IMR-90 (cell line): ENCODE measurements around the gene MAML3. TPM values are rescaled to one million over a fixed set of nuclear protein-coding genes. Genes with fewer than 3 reads are reported as not detected.

Experiments used
- ATAC-seq: fragments of 200-7000 bp; cut with Tn5 transposase; 2 replicates; pipeline ENCODE4 v1.9.1; 2020; ENCODE audit warnings: low read depth, mild to moderate bottlenecking, moderate library complexity
- BruUV-seq: library from RNA; stranded (reverse); fragments of 400-500 nt; replicated peaks from 2 replicates; lab custom pipeline; 2021; lab: Mats Ljungman, UMichigan
- CTCF ChIA-PET: fragments of 300-600 bp; formaldehyde crosslinking; extraction: SDS; loops from one replicate; lab custom pipeline; 2021; ENCODE audit warnings: antibody characterized with exemption; lab: Yijun Ruan, JAX
- POLR2A ChIA-PET: fragments of 300-600 bp; sonication (Branson Sonifier 250); formaldehyde crosslinking; loops from one replicate; lab custom pipeline; 2022; ENCODE audit warnings: antibody characterized with exemption; ENCODE audit not compliant: unreplicated experiment; lab: Charles Lee
- DNase-seq: peaks from one replicate; pipeline ENCODE4 v3.0.0; 2013
- H2AFZ ChIP-seq: replicated peaks from 2 replicates; pipeline ENCODE3; 2013; ENCODE audit warnings: low read length, mild to moderate bottlenecking; ENCODE audit not compliant: poor library complexity
- H2AK5ac ChIP-seq: 2 replicates; pipeline ENCODE4 v1.6.1; 2013; ENCODE audit warnings: low read depth, low read length, inconsistent platforms
- H2AK9ac ChIP-seq: replicated peaks from 2 replicates; pipeline ENCODE3; 2013; ENCODE audit warnings: mild to moderate bottlenecking, low read depth, low read length, moderate library complexity; ENCODE audit not compliant: poor library complexity
- H2BK120ac ChIP-seq: 2 replicates; pipeline ENCODE4 v1.6.1; 2013; ENCODE audit warnings: low read depth, low read length, inconsistent platforms
- H2BK15ac ChIP-seq: 3 replicates; pipeline ENCODE4 v1.6.1; 2013; ENCODE audit warnings: low read depth, low read length, inconsistent platforms
- H2BK20ac ChIP-seq: 2 replicates; pipeline ENCODE4 v1.6.1; 2013; ENCODE audit warnings: low read depth, mild to moderate bottlenecking, inconsistent platforms, low read length, moderate library complexity
- H2BK5ac ChIP-seq: 2 replicates; pipeline ENCODE4 v1.6.1; 2013; ENCODE audit warnings: mild to moderate bottlenecking, low read depth, low read length, inconsistent platforms; ENCODE audit not compliant: poor library complexity, severe bottlenecking
- H3K14ac ChIP-seq: replicated peaks from 2 replicates; pipeline ENCODE4 v1.6.1; 2013; ENCODE audit warnings: low read depth, low read length, inconsistent platforms
- H3K18ac ChIP-seq: 2 replicates; pipeline ENCODE4 v1.6.1; 2013; ENCODE audit warnings: low read depth, low read length, control low read depth
- H3K23ac ChIP-seq: 2 replicates; pipeline ENCODE4 v1.6.1; 2013; ENCODE audit warnings: low read depth, low read length, inconsistent platforms
- H3K27ac ChIP-seq: 2 replicates; pipeline ENCODE4 v1.5.1; 2013; ENCODE audit warnings: mild to moderate bottlenecking, control low read depth, low read length; ENCODE audit not compliant: insufficient read depth
- H3K27me3 ChIP-seq: 2 replicates; pipeline ENCODE4 v1.6.1; 2013; ENCODE audit warnings: low read length; ENCODE audit not compliant: control insufficient read depth, insufficient read depth
- H3K36me3 ChIP-seq: 2 replicates; pipeline ENCODE4 v1.6.1; 2013; ENCODE audit warnings: low read length, mixed read lengths; ENCODE audit not compliant: control insufficient read depth, insufficient read depth
- H3K4ac ChIP-seq: 2 replicates; pipeline ENCODE4 v1.6.1; 2013; ENCODE audit warnings: low read depth, low read length, inconsistent platforms
- H3K4me1 ChIP-seq: 2 replicates; pipeline ENCODE4 v1.6.1; 2013; ENCODE audit warnings: low read length, mixed read lengths; ENCODE audit not compliant: control insufficient read depth, insufficient read depth
- H3K4me2 ChIP-seq: 2 replicates; pipeline ENCODE4 v1.6.1; 2013; ENCODE audit warnings: low read depth, mild to moderate bottlenecking, control low read depth, low read length, moderate library complexity
- H3K4me3 ChIP-seq: 2 replicates; pipeline ENCODE4 v1.5.1; 2013; ENCODE audit warnings: low read depth, mild to moderate bottlenecking, control low read depth, low read length, moderate library complexity; ENCODE audit not compliant: insufficient read depth
- H3K56ac ChIP-seq: 2 replicates; pipeline ENCODE4 v1.6.1; 2013; ENCODE audit warnings: low read length, inconsistent platforms; ENCODE audit not compliant: insufficient read depth; ENCODE audit errors: extremely low read depth
- H3K79me1 ChIP-seq, 2 experiments: 2 replicates each; pipeline ENCODE4 v1.6.1; 2013; ENCODE audit warnings: low read length in 2 of 2, inconsistent platforms in 1 of 2, low read depth in 1 of 2
- H3K9ac ChIP-seq: 2 replicates; pipeline ENCODE4 v1.6.1; 2013; ENCODE audit warnings: low read depth, low read length, control low read depth
- H3K9me1 ChIP-seq: 2 replicates; pipeline ENCODE4 v1.6.1; 2013; ENCODE audit warnings: low read length, inconsistent platforms; ENCODE audit not compliant: insufficient read depth
- H3K9me3 ChIP-seq: 2 replicates; pipeline ENCODE4 v1.6.1; 2013; ENCODE audit warnings: low read length; ENCODE audit not compliant: control insufficient read depth, insufficient read depth
- H4K20me1 ChIP-seq: 2 replicates; pipeline ENCODE4 v1.6.1; 2013; ENCODE audit warnings: low read length, inconsistent platforms; ENCODE audit not compliant: insufficient read depth
- H4K5ac ChIP-seq: 2 replicates; pipeline ENCODE4 v1.6.1; 2013; ENCODE audit warnings: mild to moderate bottlenecking, low read depth, low read length, control low read depth
- H4K8ac ChIP-seq, 2 experiments: 2 replicates each; pipeline ENCODE4 v1.6.1; 2013; ENCODE audit warnings: low read depth in 2 of 2, low read length in 2 of 2, control low read depth in 1 of 2, inconsistent platforms in 1 of 2
- H4K91ac ChIP-seq: 2 replicates; pipeline ENCODE4 v1.6.1; 2013; ENCODE audit warnings: low read depth, low read length, inconsistent platforms; ENCODE audit not compliant: insufficient read depth
- BHLHE40 ChIP-seq: fragments of 150-350 bp; IDR thresholded peaks from 2 replicates; pipeline ENCODE4 v1.6.1; 2016; ENCODE audit warnings: mild to moderate bottlenecking, low read depth, low read length
- CEBPB ChIP-seq: IDR thresholded peaks from 2 replicates; pipeline ENCODE4 v1.6.1; 2012; ENCODE audit warnings: low read depth, low read length, improper control_type of control experiment
- CHD1 ChIP-seq: IDR thresholded peaks from 2 replicates; pipeline ENCODE4 v1.6.1; 2012; ENCODE audit warnings: low read depth, low read length, improper control_type of control experiment
- CTCF ChIP-seq: conservative IDR thresholded peaks from 2 replicates; pipeline ENCODE4 v1.5.1; 2012; ENCODE audit warnings: mild to moderate bottlenecking, low read depth, low read length, improper control_type of control experiment
- ELK1 ChIP-seq: fragments of 150-350 bp; IDR thresholded peaks from 2 replicates; pipeline ENCODE4 v1.6.1; 2016; ENCODE audit warnings: low read depth, mild to moderate bottlenecking, low read length, moderate library complexity, borderline replicate concordance
- FOS ChIP-seq: fragments of 150-350 bp; IDR thresholded peaks from 2 replicates; pipeline ENCODE4 v1.6.1; 2016; ENCODE audit warnings: low read depth, low read length
- MAFK ChIP-seq: IDR thresholded peaks from 2 replicates; pipeline ENCODE4 v1.6.1; 2012; ENCODE audit warnings: low read depth, low read length, improper control_type of control experiment
- MAZ ChIP-seq: IDR thresholded peaks from 2 replicates; pipeline ENCODE4 v1.6.1; 2012; ENCODE audit warnings: low read depth, mild to moderate bottlenecking, low read length, improper control_type of control experiment, moderate library complexity, borderline replicate concordance
- MXI1 ChIP-seq: IDR thresholded peaks from 2 replicates; pipeline ENCODE4 v1.6.1; 2012; ENCODE audit warnings: low read depth, mild to moderate bottlenecking, low read length, moderate library complexity, borderline replicate concordance
- NFE2L2 ChIP-seq: fragments of 150-350 bp; IDR thresholded peaks from 2 replicates; pipeline ENCODE4 v1.6.1; 2016; ENCODE audit warnings: low read depth, mild to moderate bottlenecking, low read length
- POLR2A ChIP-seq: IDR thresholded peaks from 2 replicates; pipeline ENCODE4 v1.6.1; 2012; ENCODE audit warnings: mild to moderate bottlenecking, low read depth, low read length
- RAD21 ChIP-seq: IDR thresholded peaks from 2 replicates; pipeline ENCODE4 v1.6.1; 2012; ENCODE audit warnings: low read length, improper control_type of control experiment
- RCOR1 ChIP-seq: IDR thresholded peaks from 2 replicates; pipeline ENCODE4 v1.6.1; 2012; ENCODE audit warnings: mild to moderate bottlenecking, low read length, improper control_type of control experiment; ENCODE audit not compliant: insufficient replicate concordance
- RFX5 ChIP-seq: IDR thresholded peaks from 2 replicates; pipeline ENCODE4 v1.8.0; 2012; ENCODE audit warnings: low read depth, mild to moderate bottlenecking, low read length, moderate library complexity
- SMC3 ChIP-seq: fragments of 150-350 bp; IDR thresholded peaks from 2 replicates; pipeline ENCODE4 v1.6.1; 2016; ENCODE audit warnings: low read depth, mild to moderate bottlenecking, antibody characterized with exemption, low read length, moderate library complexity
- USF2 ChIP-seq: fragments of 150-350 bp; IDR thresholded peaks from 2 replicates; pipeline ENCODE4 v1.6.1; 2017; ENCODE audit warnings: mild to moderate bottlenecking, antibody characterized with exemption, low read length, low read depth
- WGBS, 2 experiments: methylation state at CpG; one replicate each; pipeline versions ENCODE4 v1.1.5 to v1.1.7; 2013; ENCODE audit warnings: missing lambda C conversion rate in 2 of 2; ENCODE audit not compliant: insufficient read length in 1 of 2; ENCODE audit errors: extremely low coverage in 2 of 2; 5-methylcytosine and 5-hydroxymethylcytosine counted together
- dilution Hi-C: fragments of 300-500 bp; cut with HindIII; formaldehyde crosslinking; loops from one replicate; pipeline ENCODE4 v1.14.3; 2018; ENCODE audit warnings: low sequenced_read_pairs; ENCODE audit not compliant: unreplicated experiment
- in situ Hi-C: fragments of 300-500 bp; cut with MboI; formaldehyde crosslinking; loops from 3 replicates; pipeline ENCODE4 v1.14.3; 2019; ENCODE audit warnings: low sequenced_read_pairs, inconsistent platforms, mixed read lengths
- intact Hi-C: fragments of 100-400 bp; cut with micrococcal nuclease; formaldehyde crosslinking; loops from 2 replicates; pipeline ENCODE4 v1.10.0; 2022
- polyA plus RNA-seq, 3 experiments: library from polyadenylated mRNA; depleted of rRNA; stranded (reverse); fragments of >200 nt; gene quantifications; 2 replicates each; pipeline ENCODE4 v1.2.3, GENCODE V29; 2012; ENCODE audit warnings: low replicate concordance in 1 of 3
- total RNA-seq: library from RNA; depleted of rRNA; stranded (reverse); fragments of >200 nt; gene quantifications from 2 replicates; pipeline ENCODE4 v1.2.3, GENCODE V29; 2012

The MAML3 gene
- total and polyA plus RNA-seq, 2 of the 4 experiments (the other 2 are of a cell fraction): 0.90 to 1.7 TPM

DNA sequence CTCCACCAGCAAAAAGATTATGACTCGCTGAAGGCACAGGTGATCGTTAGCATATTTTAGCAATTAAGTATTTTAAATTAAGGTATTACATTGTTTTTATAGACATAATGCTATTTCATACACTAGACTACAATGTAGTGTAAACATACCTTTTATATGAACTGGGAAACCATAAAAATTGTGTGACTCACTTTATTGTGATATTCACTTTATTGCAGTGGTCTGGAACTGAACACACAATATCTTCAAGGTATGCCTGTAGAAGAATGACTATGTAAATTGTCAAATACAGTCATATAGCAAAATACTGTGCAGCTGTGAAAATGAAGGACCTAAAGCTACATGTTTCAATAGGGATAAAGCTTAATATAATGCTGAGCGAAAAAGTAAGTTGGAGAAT lies 26.6 kb upstream of the MAML3 start:
- Histone ChIP-seq H3K4me1 (no peaks in the 10 kb centered on the region), H3K56ac (no peak overlapping the region), H2AK9ac (no peak overlapping the region), H3K4me3 (no peak overlapping the region), H3K4ac (no peak overlapping the region), H2BK20ac (no peak overlapping the region), H3K18ac (no peak overlapping the region), H3K9me3 (no peaks in the 10 kb centered on the region), H4K20me1 (no peaks in the 10 kb centered on the region), H4K5ac (no peak overlapping the region), H2BK120ac (no peak overlapping the region), H4K8ac (no peak overlapping the region), H3K23ac (no peak overlapping the region), H3K4me2 (no peak overlapping the region), H3K9ac (no peak overlapping the region), H3K27me3 (no peaks in the 10 kb centered on the region), H2BK15ac (no peak overlapping the region), H3K36me3 (no peaks in the 10 kb centered on the region), H2AK5ac (no peak overlapping the region), H2BK5ac (no peak overlapping the region), H3K14ac (no peak overlapping the region), H3K27ac (no peak overlapping the region), H2AFZ (no peak overlapping the region), H3K9me1 (no peaks in the 10 kb centered on the region), H4K91ac (no peak overlapping the region), H3K79me1 (no peaks in the 10 kb centered on the region)
- in situ Hi-C loops: no loop called here
- POLR2A ChIA-PET: no interaction called here
- DNase-seq (no peak), ATAC-seq (no peak)
- TF ChIP-seq NFE2L2 (no peak), RCOR1 (no peak), BHLHE40 (no peak), RAD21 (no peak), CHD1 (no peak), ELK1 (no peak), MXI1 (no peak), FOS (no peak), SMC3 (no peak), MAZ (no peak), USF2 (no peak), RFX5 (no peak), POLR2A (no peak), MAFK (no peak), CTCF (no peak), CEBPB (no peak)
- no TSS peak for BruUV-seq
- dilution Hi-C loops: no loop called here
- no CpG with 5 or more reads among the region's 3 CpGs for WGBS, 2 experiments
- CTCF ChIA-PET: interaction anchor here (1.0 kb wide), 1 partner anchor 13 kb away, joined by 3 read pairs; no protein-coding TSS in a partner anchor
- intact Hi-C loops: no loop called here
